ENCODE results near the gene PTPN21. TPM values are rescaled to one million over a fixed set of nuclear protein-coding genes. Genes with fewer than 3 reads are reported as not detected.

Gene PTPN21
- total RNA-seq, 6 experiments from 2014 or later: 6.0 to 12.2 (median 10.3) TPM

- no peak overlapping the region for H3K27ac ChIP-seq
Observed at GRCh38 chr14:88481794-88482193, 73.0 kb downstream of the PTPN21 start.

GRCh38 chr14:88481059-88481458 is 73.7 kb downstream of the PTPN21 start:
- DNase-seq (no peak), ATAC-seq (no peak)
- Histone ChIP-seq H3K27ac (no peak overlapping the region), H3K4me1 (no peaks in the 10 kb centered on the region), H3K36me3 (peaks cover 0 to 22% (median 7%) of the 10 kb centered on the region in 4 donors), H3K9me3 (no peaks in the 10 kb centered on the region), H3K27me3 (no peaks in the 10 kb centered on the region), H3K4me3 (no peak overlapping the region)
- no peak for TF ChIP-seq POLR2A (IDR thresholded peaks at IDR 0.05)
- TF ChIP-seq CTCF (IDR thresholded peaks at IDR 0.05): no peak
- intact Hi-C loops (cut with DNase I): no loop called here
- WGBS (ENCODE audit: insufficient coverage, low coverage, low lambda C conversion rate, missing lambda C conversion rate): 89% methylated on average over 2 of the region's 2 CpGs

More at GRCh38 chr14:88481794-88482193, 73.0 kb downstream of the PTPN21 start:
- no peaks in the 10 kb centered on the region for H3K4me1 ChIP-seq
- H3K4me3 ChIP-seq: no peak overlapping the region
- 88% methylated on average over 5 of the region's 7 CpGs for WGBS (ENCODE audit: insufficient coverage, low coverage, low lambda C conversion rate, missing lambda C conversion rate)
- H3K9me3 ChIP-seq: no peaks in the 10 kb centered on the region
- ATAC-seq: no peak
- intact Hi-C loops (cut with DNase I): no loop called here
- H3K36me3 ChIP-seq: peaks cover 0 to 22% (median 7%) of the 10 kb centered on the region in 4 donors
- TF ChIP-seq POLR2A (IDR thresholded peaks at IDR 0.05): no peak
- TF ChIP-seq CTCF (IDR thresholded peaks at IDR 0.05): no peak
- no peak for DNase-seq
- H3K27me3 ChIP-seq: no peaks in the 10 kb centered on the region

- Histone ChIP-seq H3K4me1 (no peaks in the 10 kb centered on the region), H3K9me3 (no peaks in the 10 kb centered on the region), H3K36me3 (peaks cover 0 to 22% (median 7%) of the 10 kb centered on the region in 4 donors), H3K27ac (no peak overlapping the region), H3K27me3 (no peaks in the 10 kb centered on the region), H3K4me3 (no peak overlapping the region)
- ATAC-seq (peak in 1 of 4 donors; percentile 22), DNase-seq (no peak)
- 94% methylated on average over 10 of the region's 40 CpGs for WGBS (ENCODE audit: insufficient coverage, low coverage, low lambda C conversion rate, missing lambda C conversion rate)
- TF ChIP-seq CTCF (IDR thresholded peaks at IDR 0.05): no peak
- no peak for TF ChIP-seq POLR2A (IDR thresholded peaks at IDR 0.05)
- intact Hi-C loops (cut with DNase I): no loop called here
Observed at GRCh38 chr14:88479574-88479987, 75.2 kb downstream of the PTPN21 start.

- no peak overlapping the region for H3K4me3 ChIP-seq
- no peaks in the 10 kb centered on the region for H3K27me3 ChIP-seq
- no peaks in the 10 kb centered on the region for H3K4me1 ChIP-seq
- no peak overlapping the region for H3K27ac ChIP-seq
- no peaks in the 10 kb centered on the region for H3K9me3 ChIP-seq
- intact Hi-C loops (cut with DNase I): no loop called here
- WGBS (ENCODE audit: insufficient coverage, low coverage, low lambda C conversion rate, missing lambda C conversion rate): no CpG with 5 or more reads among the region's 36 CpGs
- H3K36me3 ChIP-seq: peaks cover 0 to 22% (median 7%) of the 10 kb centered on the region in 4 donors
- ATAC-seq: peak in 1 of 4 donors; percentile 23
- TF ChIP-seq CTCF (IDR thresholded peaks at IDR 0.05) (no peak), POLR2A (IDR thresholded peaks at IDR 0.05) (no peak)
- no peak for DNase-seq
Observed at GRCh38 chr14:88478931-88479330, 75.9 kb downstream of the PTPN21 start.

Data from right lobe of liver (tissue), 6 donors.